Measurements from ENCODE around the gene DDX46. TPM values are rescaled to one million over a fixed set of nuclear protein-coding genes. Genes with fewer than 3 reads are reported as not detected.

Gene DDX46
- total and polyA plus RNA-seq, 2 of the 8 experiments (the other 6 are each of a cell fraction or from before 2014, with no cell fraction given): 22.6 to 110 TPM

- TF ChIP-seq SUZ12 (IDR thresholded peaks at IDR 0.05; ENCODE audit: low read length) (no peak), CHD7 (IDR thresholded peaks at IDR 0.05; ENCODE audit: insufficient replicate concordance, low read length) (no peak), ASH2L (IDR thresholded peaks at IDR 0.05; ENCODE audit: low read length) (no peak), SAP30 (IDR thresholded peaks at IDR 0.05; ENCODE audit: insufficient read depth, insufficient replicate concordance, low read length) (no peak), SIX5 (IDR thresholded peaks at IDR 0.05; ENCODE audit: low read depth, low read length) (no peak)
Observed at GRCh38 chr5:134784946-134785620, 26.5 kb downstream of the DDX46 start (continued).
